ENCODE data around the gene NTMT2. TPM values are rescaled to one million over a fixed set of nuclear protein-coding genes. Genes with fewer than 3 reads are reported as not detected.

Gene NTMT2
- total and polyA plus RNA-seq, 9 of the 15 experiments (the other 6 are each of a cell fraction or from before 2014, with no cell fraction given), result not detected

DNA sequence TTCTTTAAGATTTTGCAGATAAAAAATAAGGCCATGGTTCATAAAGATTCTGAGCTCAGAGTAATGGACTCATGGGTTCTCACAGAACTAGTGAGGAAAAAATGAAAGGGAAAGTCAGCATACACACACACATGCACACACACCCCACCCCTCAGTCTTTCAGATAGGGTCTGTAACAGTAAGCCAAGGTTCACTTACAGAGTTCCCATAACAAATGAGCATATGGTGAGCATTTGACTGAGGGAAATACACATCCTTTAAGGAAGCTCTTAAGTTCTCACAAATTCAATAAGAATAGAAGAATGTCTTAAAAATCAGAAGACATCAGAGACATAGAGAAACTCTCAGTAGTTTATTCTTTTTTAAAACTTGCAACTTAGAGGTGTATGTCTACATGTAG is 57.9 kb downstream of the NTMT2 start (continued):
- TF ChIP-seq C11orf30 (IDR thresholded peaks at IDR 0.05; ENCODE audit: low read depth), result no peak
- no peak for TF ChIP-seq TOE1 (IDR thresholded peaks at IDR 0.05; ENCODE audit: borderline replicate concordance)
- no peak for TF ChIP-seq TOE1 (CRISPR knock-in tag; IDR thresholded peaks at IDR 0.05; ENCODE audit: borderline replicate concordance, low read depth)
- no peak for TF ChIP-seq ZNF431 (CRISPR knock-in tag; IDR thresholded peaks at IDR 0.05)
- no peak for TF ChIP-seq FUS (optimal IDR thresholded peaks at IDR 0.05; ENCODE audit: low read depth, low read length)

- H3K79me2 ChIP-seq (ENCODE audit: control insufficient read depth, insufficient read depth, low read length), result no peaks in the 10 kb centered on the region
- no TSS peak for BruUV-seq (replicated peaks)
- no peak overlapping the region for H3K27ac ChIP-seq (ENCODE audit: extremely low read depth, low read depth, low read length)
- H2AFZ ChIP-seq (ENCODE audit: low read depth, low read length), result no peak overlapping the region
- ChIA-PET POLR2A (no interaction called here), CTCF (ENCODE audit: low intra/inter-chr PET ratio) (no interaction called here)
- no peaks in the 10 kb centered on the region for H3K27me3 ChIP-seq (ENCODE audit: control insufficient read depth in 2 of 2, insufficient read depth in 2 of 2, low read length in 2 of 2)
- no peaks in the 10 kb centered on the region for H3K9me1 ChIP-seq (ENCODE audit: control insufficient read depth, insufficient read depth, low read length)
- no peak overlapping the region for H3K4me3 ChIP-seq
- H3K4me2 ChIP-seq (ENCODE audit: insufficient read depth, low read length), result no peak overlapping the region
- TF ChIP-seq, protein P1, sequence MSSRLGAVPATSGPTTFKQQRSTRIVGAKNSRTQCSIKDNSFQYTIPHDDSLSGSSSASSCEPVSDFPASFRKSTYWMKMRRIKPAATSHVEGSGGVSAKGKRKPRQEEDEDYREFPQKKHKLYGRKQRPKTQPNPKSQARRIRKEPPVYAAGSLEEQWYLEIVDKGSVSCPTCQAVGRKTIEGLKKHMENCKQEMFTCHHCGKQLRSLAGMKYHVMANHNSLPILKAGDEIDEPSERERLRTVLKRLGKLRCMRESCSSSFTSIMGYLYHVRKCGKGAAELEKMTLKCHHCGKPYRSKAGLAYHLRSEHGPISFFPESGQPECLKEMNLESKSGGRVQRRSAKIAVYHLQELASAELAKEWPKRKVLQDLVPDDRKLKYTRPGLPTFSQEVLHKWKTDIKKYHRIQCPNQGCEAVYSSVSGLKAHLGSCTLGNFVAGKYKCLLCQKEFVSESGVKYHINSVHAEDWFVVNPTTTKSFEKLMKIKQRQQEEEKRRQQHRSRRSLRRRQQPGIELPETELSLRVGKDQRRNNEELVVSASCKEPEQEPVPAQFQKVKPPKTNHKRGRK (tag; IDR thresholded peaks at IDR 0.05), result no peak
- no peak for TF ChIP-seq ARID2 (IDR thresholded peaks at IDR 0.05)
- no peak for TF ChIP-seq RBBP5 (IDR thresholded peaks at IDR 0.05; ENCODE audit: borderline replicate concordance, insufficient read depth, low read length, poor library complexity, severe bottlenecking)
- TF ChIP-seq RHOXF2B (CRISPR knock-in tag; conservative IDR thresholded peaks at IDR 0.05), result no peak
- TF ChIP-seq BMI1 (IDR thresholded peaks at IDR 0.05; ENCODE audit: low read length), result no peak
- no peak for TF ChIP-seq ZNF41 (CRISPR knock-in tag; conservative IDR thresholded peaks at IDR 0.05)
- TF ChIP-seq ZC3H11A (IDR thresholded peaks at IDR 0.05; ENCODE audit: low read depth, low read length), result no peak
- TF ChIP-seq ETS2 (tag; IDR thresholded peaks at IDR 0.05; ENCODE audit: borderline replicate concordance, poor library complexity, severe bottlenecking), result no peak
- no peak for TF ChIP-seq GATAD2B (IDR thresholded peaks at IDR 0.05; ENCODE audit: borderline replicate concordance)
- no peak for TF ChIP-seq ZNF121 (CRISPR knock-in tag; conservative IDR thresholded peaks at IDR 0.05)
- no peak for TF ChIP-seq NR3C1 (CRISPR knock-in tag; IDR thresholded peaks at IDR 0.05)
- no peak for TF ChIP-seq CREBBP (IDR thresholded peaks at IDR 0.05; ENCODE audit: low read depth, low read length)
- no peak for TF ChIP-seq L3MBTL2 (IDR thresholded peaks at IDR 0.05)
- TF ChIP-seq NFE2 (IDR thresholded peaks at IDR 0.05; ENCODE audit: low read depth), result no peak
- TF ChIP-seq CHCHD3 (CRISPR knock-in tag; IDR thresholded peaks at IDR 0.05), result no peak
- no peak for TF ChIP-seq HMGN3 (IDR thresholded peaks at IDR 0.05; ENCODE audit: borderline replicate concordance, extremely low read depth, insufficient read length, low read depth, low read length)
- no peak for TF ChIP-seq ZNF3 (CRISPR knock-in tag; IDR thresholded peaks at IDR 0.05)
- ATAC-seq (no peak), FAIRE-seq (no peak), DNase-seq (ENCODE audit: extremely low read depth in 1 of 4, low spot score in 3 of 4) (no peak)
- no peaks in the 10 kb centered on the region for H3K4me1 ChIP-seq (replicated peaks in 1 of 2; ENCODE audit: control insufficient read depth in 2 of 2, insufficient read depth in 2 of 2, low read length in 2 of 2)
- H3K9ac ChIP-seq (ENCODE audit: insufficient read depth in 1 of 2, low read depth in 2 of 2, low read length in 2 of 2), result no peak overlapping the region
- no peaks in the 10 kb centered on the region; the same call in 1 of the 2 replicates for H3K9me3 ChIP-seq (replicated peaks; ENCODE audit: control insufficient read depth, insufficient read depth, low read depth, low read length)
- H4K20me1 ChIP-seq (replicated peaks; ENCODE audit: control insufficient read depth, insufficient read depth, low read length), result no peaks in the 10 kb centered on the region
- in situ Hi-C loops (cut with MboI), result no loop called here
- 0% methylated on average over 3 of the region's 3 CpGs for WGBS (ENCODE audit: insufficient coverage, low coverage, missing lambda C conversion rate)
- intact Hi-C loops (cut with micrococcal nuclease), result no loop called here
- H3K36me3 ChIP-seq (ENCODE audit: control insufficient read depth, insufficient read depth, low read length), result no peaks in the 10 kb centered on the region
Observed at GRCh38 chr1:170204121-170204520, 58.4 kb downstream of the NTMT2 start.
